Gastrocnemius medialis (tissue), 4 donors: Measurements from ENCODE around the gene USP32.

ENCODE experiments used
- POLR2A ChIP-seq, 2 donors: fragments of 450-650 bp; IDR thresholded peaks; one replicate each; pipeline ENCODE4 v1.6.1; 2017; ENCODE audit warnings: antibody characterized with exemption in 2 of 2, mild to moderate bottlenecking in 2 of 2, moderate library complexity in 2 of 2
- TF ChIP-seq, protein P1 (sequence below), 5 experiments: fragments of 450-650 bp in 3 of 5; fragments of 200-600 bp in 2 of 5; sonication (generic) in 2 of 5; IDR thresholded peaks in 4 of 5; conservative IDR thresholded peaks in 1 of 5; 1 replicate in 4 of 5; 2 replicates in 1 of 5; pipeline ENCODE4 v1.5.1; 2016 to 2019; ENCODE audit warnings: antibody characterized with exemption in 5 of 5, mild to moderate bottlenecking in 3 of 5, moderate library complexity in 3 of 5

DNA sequence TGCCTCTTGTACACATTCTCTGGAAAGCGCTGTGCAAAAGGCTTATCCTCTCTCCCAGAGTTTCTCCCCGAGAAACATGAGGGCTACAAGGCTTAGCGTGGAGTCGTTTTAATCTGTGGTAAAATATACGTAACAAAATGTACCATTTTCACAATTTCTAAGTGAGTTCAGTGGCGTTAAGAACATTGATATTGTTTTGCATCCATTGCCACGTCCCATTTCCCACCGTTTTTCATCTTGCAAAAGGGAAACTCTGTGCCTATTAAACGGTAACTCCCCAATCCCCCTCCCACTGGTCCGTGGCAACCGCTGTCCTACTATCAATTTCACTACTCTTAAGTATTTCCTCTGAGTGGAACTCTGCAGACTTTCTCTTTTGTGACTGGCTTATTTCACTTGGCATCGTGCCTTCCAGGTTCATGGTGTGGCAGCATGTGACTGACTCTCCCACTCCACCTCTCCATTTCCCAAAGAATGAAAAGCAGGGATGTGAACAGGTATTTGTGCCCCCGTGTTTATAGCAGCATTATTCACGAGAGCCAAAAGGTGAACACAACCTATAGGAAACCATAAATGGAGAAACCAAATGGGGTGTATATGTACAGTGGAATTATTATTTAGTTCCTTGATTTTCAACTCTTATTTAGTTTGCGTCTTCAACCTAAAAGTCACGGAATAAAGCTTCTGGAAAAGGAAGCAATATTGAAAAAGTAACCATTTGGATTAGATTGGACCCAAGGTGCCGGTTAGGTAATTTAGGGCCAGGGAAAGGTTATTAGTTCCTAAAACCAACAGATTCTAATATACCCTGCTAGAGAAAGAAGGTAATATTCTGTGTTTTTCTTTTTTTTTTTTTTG lies 1.1 kb upstream of the USP32 start:
- TF ChIP-seq, protein P1, sequence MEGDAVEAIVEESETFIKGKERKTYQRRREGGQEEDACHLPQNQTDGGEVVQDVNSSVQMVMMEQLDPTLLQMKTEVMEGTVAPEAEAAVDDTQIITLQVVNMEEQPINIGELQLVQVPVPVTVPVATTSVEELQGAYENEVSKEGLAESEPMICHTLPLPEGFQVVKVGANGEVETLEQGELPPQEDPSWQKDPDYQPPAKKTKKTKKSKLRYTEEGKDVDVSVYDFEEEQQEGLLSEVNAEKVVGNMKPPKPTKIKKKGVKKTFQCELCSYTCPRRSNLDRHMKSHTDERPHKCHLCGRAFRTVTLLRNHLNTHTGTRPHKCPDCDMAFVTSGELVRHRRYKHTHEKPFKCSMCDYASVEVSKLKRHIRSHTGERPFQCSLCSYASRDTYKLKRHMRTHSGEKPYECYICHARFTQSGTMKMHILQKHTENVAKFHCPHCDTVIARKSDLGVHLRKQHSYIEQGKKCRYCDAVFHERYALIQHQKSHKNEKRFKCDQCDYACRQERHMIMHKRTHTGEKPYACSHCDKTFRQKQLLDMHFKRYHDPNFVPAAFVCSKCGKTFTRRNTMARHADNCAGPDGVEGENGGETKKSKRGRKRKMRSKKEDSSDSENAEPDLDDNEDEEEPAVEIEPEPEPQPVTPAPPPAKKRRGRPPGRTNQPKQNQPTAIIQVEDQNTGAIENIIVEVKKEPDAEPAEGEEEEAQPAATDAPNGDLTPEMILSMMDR (IDR thresholded peaks at IDR 0.05 in 4 of 5, conservative IDR thresholded peaks at IDR 0.05 in 1 of 5), result no peak
- TF ChIP-seq POLR2A (IDR thresholded peaks at IDR 0.05), result no peak
